ENCODE results near the gene PUSL1.

- TF ChIP-seq CTCF (conservative IDR thresholded peaks at IDR 0.05; ENCODE audit: low read length) (no peak), EZH2phosphoT487 (IDR thresholded peaks at IDR 0.05; ENCODE audit: borderline replicate concordance, low read depth, low read length) (no peak)
Measured at GRCh38 chr1:1303736-1304135, 4.7 kb upstream of the PUSL1 start.
